ENCODE data around the gene SETD1B.
A peak's percentile ranks its signal among the peaks of the same experiment; 100 is the strongest.

SETD1B gene

DNA sequence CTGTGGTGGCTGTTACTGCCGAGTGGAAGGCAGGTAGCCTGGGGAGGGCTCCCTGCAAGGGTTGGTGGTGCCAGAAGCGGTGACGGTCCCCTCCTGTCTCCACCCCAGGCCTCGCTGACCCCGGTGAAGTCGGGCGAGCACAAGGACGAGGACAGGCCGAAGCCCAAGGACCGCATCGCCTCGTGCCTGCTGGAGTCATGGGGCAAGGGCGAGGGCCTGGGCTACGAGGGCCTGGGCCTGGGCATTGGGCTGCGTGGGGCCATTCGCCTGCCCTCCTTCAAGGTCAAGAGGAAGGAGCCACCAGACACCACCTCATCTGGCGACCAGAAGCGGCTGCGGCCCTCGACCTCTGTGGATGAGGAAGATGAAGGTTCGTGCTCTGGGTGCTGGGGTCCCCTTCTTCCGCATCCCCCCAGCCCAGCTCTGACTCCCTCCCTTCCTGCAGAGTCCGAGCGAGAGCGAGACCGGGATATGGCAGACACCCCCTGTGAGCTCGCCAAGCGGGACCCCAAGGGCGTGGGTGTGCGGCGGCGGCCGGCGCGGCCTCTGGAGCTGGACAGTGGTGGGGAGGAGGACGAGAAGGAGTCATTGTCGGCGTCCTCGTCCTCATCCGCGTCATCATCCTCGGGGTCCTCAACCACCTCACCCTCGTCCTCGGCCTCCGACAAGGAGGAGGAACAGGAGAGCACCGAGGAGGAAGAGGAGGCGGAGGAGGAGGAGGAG is 13.3 kb downstream of the SETD1B start:
- H3K4me3 Mint-ChIP-seq = no peak overlapping the region

DNA sequence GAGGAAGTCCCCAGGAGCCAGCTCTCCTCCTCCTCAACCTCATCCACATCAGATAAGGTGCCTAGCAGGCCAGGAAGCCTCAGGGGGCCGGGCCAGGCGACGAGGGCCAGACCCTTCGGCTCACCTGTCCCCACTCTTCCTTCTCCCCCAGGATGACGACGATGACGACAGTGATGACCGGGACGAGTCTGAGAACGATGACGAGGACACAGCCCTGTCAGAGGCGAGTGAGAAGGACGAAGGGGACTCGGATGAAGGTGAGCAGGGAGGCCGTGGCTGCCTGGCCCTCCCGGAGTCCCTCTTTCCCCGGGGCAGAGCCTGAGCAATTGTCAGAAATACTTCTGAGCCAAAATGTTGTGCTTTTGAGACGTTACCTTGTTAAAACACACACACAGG is 13.8 kb downstream of the SETD1B start:
- DNase-seq = no peak
- no peak overlapping the region for H3K4me3 Mint-ChIP-seq
- H3K36me3 Mint-ChIP-seq (ENCODE audit: low read depth) = peaks cover 89% of the 10 kb centered on the region
- H3K27ac Mint-ChIP-seq = peak overlapping the region; percentile 50
- H3K27me3 Mint-ChIP-seq = no peaks in the 10 kb centered on the region
- no peaks in the 10 kb centered on the region for H3K9me3 Mint-ChIP-seq
- peaks cover 19% of the 10 kb centered on the region for H3K4me1 Mint-ChIP-seq (ENCODE audit: low read depth)

More for the DNA sequence above, 13.3 kb downstream of the SETD1B start:
- Mint-ChIP-seq H3K36me3 (ENCODE audit: low read depth) (peaks cover 89% of the 10 kb centered on the region), H3K9me3 (no peaks in the 10 kb centered on the region), H3K27me3 (no peaks in the 10 kb centered on the region), H3K27ac (peak overlapping the region; percentile 2), H3K4me1 (ENCODE audit: low read depth) (peaks cover 24% of the 10 kb centered on the region)
- DNase-seq = no peak

- H3K27me3 Mint-ChIP-seq = no peaks in the 10 kb centered on the region
- no peak overlapping the region for H3K4me3 Mint-ChIP-seq
- H3K9me3 Mint-ChIP-seq = no peaks in the 10 kb centered on the region
- DNase-seq = no peak
- peak overlapping the region; percentile 31 for H3K27ac Mint-ChIP-seq
- H3K36me3 Mint-ChIP-seq (ENCODE audit: low read depth) = peaks cover 86% of the 10 kb centered on the region
- peaks cover 5% of the 10 kb centered on the region for H3K4me1 Mint-ChIP-seq (ENCODE audit: low read depth)
These were observed 15.6 kb downstream of the SETD1B start for GRCh38 chr12:121819212-121819949.

GRCh38 chr12:121820056-121820455 is 16.2 kb downstream of the SETD1B start:
- peaks cover 3% of the 10 kb centered on the region for H3K4me1 Mint-ChIP-seq (ENCODE audit: low read depth)
- no peak overlapping the region for H3K27ac Mint-ChIP-seq
- DNase-seq = no peak
- peaks cover 86% of the 10 kb centered on the region for H3K36me3 Mint-ChIP-seq (ENCODE audit: low read depth)
- H3K27me3 Mint-ChIP-seq = no peaks in the 10 kb centered on the region
- H3K4me3 Mint-ChIP-seq = no peak overlapping the region
- no peaks in the 10 kb centered on the region for H3K9me3 Mint-ChIP-seq

DNA sequence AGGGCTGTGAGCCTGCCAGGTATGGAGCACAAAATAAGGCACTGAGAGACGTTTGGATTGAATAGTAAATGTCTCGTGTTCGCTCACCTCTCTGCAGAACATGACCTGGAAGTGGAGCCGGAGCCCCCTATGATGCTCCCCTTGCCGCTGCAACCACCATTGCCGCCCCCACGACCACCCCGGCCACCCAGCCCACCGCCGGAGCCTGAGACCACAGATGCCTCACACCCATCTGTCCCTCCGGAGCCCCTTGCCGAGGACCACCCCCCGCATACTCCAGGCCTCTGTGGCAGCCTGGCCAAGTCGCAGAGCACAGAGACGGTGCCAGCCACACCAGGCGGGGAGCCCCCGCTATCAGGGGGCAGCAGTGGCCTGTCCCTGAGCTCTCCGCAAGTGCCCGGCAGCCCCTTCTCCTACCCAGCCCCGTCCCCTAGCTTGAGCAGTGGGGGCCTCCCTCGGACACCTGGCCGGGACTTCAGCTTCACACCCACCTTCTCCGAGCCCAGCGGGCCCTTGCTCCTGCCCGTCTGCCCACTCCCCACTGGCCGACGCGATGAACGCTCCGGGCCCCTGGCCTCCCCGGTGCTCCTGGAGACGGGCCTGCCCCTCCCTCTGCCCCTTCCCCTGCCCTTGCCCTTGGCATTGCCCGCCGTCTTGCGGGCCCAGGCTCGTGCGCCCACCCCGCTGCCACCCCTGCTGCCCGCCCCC is 18.7 kb downstream of the SETD1B start:
- Mint-ChIP-seq H3K4me3 (no peak overlapping the region), H3K4me1 (ENCODE audit: low read depth) (no peaks in the 10 kb centered on the region), H3K9me3 (no peaks in the 10 kb centered on the region), H3K36me3 (ENCODE audit: low read depth) (peaks cover 84% of the 10 kb centered on the region), H3K27me3 (no peaks in the 10 kb centered on the region), H3K27ac (no peak overlapping the region)
- DNase-seq = no peak

DNA sequence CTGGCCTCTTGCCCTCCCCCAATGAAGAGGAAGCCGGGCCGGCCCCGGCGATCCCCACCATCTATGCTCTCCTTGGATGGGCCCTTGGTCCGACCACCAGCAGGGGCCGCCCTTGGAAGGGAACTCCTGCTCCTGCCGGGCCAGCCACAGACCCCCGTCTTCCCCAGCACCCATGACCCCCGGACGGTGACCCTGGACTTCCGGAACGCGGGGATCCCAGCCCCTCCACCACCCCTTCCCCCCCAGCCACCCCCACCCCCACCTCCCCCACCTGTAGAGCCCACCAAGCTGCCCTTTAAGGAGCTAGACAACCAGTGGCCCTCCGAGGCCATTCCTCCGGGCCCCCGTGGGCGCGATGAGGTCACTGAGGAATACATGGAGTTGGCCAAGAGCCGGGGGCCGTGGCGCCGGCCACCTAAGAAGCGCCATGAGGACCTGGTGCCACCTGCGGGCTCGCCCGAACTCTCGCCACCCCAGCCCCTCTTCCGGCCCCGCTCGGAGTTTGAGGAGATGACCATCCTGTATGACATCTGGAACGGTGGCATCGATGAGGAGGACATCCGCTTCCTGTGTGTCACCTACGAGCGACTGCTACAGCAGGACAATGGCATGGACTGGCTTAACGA is 19.4 kb downstream of the SETD1B start:
- Mint-ChIP-seq H3K27ac (no peak overlapping the region), H3K36me3 (ENCODE audit: low read depth) (peaks cover 83% of the 10 kb centered on the region), H3K9me3 (no peaks in the 10 kb centered on the region), H3K4me1 (ENCODE audit: low read depth) (no peaks in the 10 kb centered on the region), H3K4me3 (no peak overlapping the region), H3K27me3 (no peaks in the 10 kb centered on the region)
- no peak for DNase-seq

DNA sequence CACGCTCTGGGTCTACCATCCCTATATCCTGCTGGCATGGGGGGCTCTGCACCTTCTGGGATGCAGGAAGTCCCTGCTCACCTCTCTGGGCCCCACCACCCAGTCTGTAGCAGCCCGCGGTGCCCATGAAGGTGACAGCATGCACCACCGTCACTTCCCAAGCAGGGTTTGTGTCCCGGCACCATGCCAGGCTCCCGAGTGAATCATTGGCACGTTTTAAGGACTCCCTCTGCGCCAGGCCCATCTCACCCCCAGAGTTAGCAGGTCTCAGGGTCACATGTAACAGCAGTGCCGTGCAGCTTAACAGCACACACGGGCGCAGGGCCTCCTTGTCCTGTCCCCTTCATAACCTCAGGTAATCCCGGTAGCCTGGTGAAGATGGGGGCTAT is 19.9 kb downstream of the SETD1B start:
- H3K27me3 Mint-ChIP-seq = no peaks in the 10 kb centered on the region
- no peaks in the 10 kb centered on the region for H3K4me1 Mint-ChIP-seq (ENCODE audit: low read depth)
- H3K4me3 Mint-ChIP-seq = no peak overlapping the region
- no peaks in the 10 kb centered on the region for H3K9me3 Mint-ChIP-seq
- peaks cover 86% of the 10 kb centered on the region for H3K36me3 Mint-ChIP-seq (ENCODE audit: low read depth)
- no peak overlapping the region for H3K27ac Mint-ChIP-seq
- DNase-seq = no peak

GRCh38 chr12:121825041-121825523 is 21.3 kb downstream of the SETD1B start:
- peaks cover 84% of the 10 kb centered on the region for H3K36me3 Mint-ChIP-seq (ENCODE audit: low read depth)

DNA sequence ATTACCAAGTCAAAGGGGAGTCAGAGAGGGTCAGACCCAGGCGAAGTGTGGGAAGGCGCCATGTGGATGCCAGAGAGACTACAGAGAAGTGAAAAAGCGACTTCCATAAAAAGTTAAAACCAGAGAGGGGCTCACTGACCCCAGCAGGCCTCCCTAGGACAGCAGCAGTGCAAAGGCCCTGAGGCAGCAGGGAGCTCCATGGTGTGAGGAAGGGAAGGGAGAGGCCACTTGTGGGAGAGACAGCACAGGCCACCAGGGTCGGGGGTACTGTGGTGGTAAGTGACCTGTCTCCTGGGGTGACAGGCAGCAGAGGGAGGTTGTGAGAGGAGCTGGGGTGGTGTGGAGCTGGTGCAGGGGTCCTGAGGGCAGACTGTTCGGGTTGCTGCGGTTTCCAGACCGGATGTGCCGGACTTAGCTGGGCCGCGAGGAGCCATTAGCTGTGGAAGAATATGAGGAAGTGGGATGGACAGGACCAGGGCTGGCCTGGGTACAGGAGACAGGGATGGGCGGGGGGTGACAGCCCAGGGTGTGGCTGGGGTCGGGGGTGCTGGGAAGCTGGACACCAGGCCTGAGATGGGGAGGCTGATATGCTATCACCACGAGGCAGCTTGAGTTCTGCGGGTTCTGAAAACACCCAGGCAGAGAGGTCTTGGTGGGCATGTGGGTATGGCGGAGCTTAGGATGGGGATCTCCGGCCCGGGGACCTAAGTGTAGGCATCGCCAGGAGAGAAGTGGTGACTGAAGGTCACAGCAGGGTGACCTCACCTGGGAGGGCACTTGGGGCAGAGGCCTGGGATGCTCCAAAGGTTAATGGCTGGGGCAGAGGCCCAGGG is 22.7 kb downstream of the SETD1B start:
- no peak for DNase-seq
- Mint-ChIP-seq H3K36me3 (ENCODE audit: low read depth) (peaks cover 85% of the 10 kb centered on the region), H3K9me3 (no peaks in the 10 kb centered on the region), H3K4me1 (ENCODE audit: low read depth) (no peaks in the 10 kb centered on the region), H3K27ac (peak overlapping the region; percentile 47), H3K4me3 (no peak overlapping the region), H3K27me3 (no peaks in the 10 kb centered on the region)

More at GRCh38 chr12:121825041-121825523, 21.3 kb downstream of the SETD1B start:
- Mint-ChIP-seq H3K27ac (peak overlapping the region; percentile 52), H3K27me3 (no peaks in the 10 kb centered on the region), H3K4me1 (ENCODE audit: low read depth) (no peaks in the 10 kb centered on the region), H3K9me3 (no peaks in the 10 kb centered on the region), H3K4me3 (no peak overlapping the region)
- no peak for DNase-seq

- Mint-ChIP-seq H3K36me3 (ENCODE audit: low read depth) (peaks cover 86% of the 10 kb centered on the region), H3K4me3 (no peak overlapping the region), H3K9me3 (no peaks in the 10 kb centered on the region), H3K27me3 (no peaks in the 10 kb centered on the region), H3K27ac (peak overlapping the region; percentile 47), H3K4me1 (ENCODE audit: low read depth) (peaks cover 8% of the 10 kb centered on the region)
- DNase-seq = no peak
These were observed 23.7 kb downstream of the SETD1B start for GRCh38 chr12:121827351-121828099.

GRCh38 chr12:121828306-121828705 is 24.5 kb downstream of the SETD1B start:
- H3K36me3 Mint-ChIP-seq (ENCODE audit: low read depth) = peaks cover 87% of the 10 kb centered on the region
- H3K4me3 Mint-ChIP-seq = no peak overlapping the region
- peak overlapping the region; percentile 49 for H3K27ac Mint-ChIP-seq
- no peak for DNase-seq
- H3K9me3 Mint-ChIP-seq = no peaks in the 10 kb centered on the region
- no peaks in the 10 kb centered on the region for H3K27me3 Mint-ChIP-seq
- peaks cover 16% of the 10 kb centered on the region for H3K4me1 Mint-ChIP-seq (ENCODE audit: low read depth)

DNA sequence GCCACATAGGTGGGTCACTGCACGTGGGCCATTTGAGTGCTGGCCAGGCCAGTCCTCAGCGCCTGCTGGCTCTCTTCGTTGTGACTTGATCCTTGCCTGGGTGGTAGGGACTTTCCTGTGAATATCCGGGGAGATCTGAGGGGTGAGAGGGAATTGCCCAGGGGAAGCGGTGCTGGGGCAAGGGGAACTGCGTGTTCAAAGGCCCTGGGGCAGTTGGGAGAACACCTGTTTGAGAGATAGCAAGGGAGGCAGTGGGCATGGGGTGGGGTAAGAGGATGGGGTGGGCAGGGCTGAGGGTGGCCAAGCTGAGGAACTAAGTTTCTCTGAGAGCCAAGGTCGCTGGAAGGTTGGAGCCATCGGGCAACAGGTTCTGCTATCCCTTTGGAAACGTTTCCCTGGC is 25.0 kb downstream of the SETD1B start:
- no peaks in the 10 kb centered on the region for H3K9me3 Mint-ChIP-seq
- H3K4me1 Mint-ChIP-seq (ENCODE audit: low read depth) = peaks cover 17% of the 10 kb centered on the region
- DNase-seq = no peak
- H3K36me3 Mint-ChIP-seq (ENCODE audit: low read depth) = peaks cover 82% of the 10 kb centered on the region
- H3K4me3 Mint-ChIP-seq = no peak overlapping the region
- peak overlapping the region; percentile 49 for H3K27ac Mint-ChIP-seq
- H3K27me3 Mint-ChIP-seq = no peaks in the 10 kb centered on the region

DNA sequence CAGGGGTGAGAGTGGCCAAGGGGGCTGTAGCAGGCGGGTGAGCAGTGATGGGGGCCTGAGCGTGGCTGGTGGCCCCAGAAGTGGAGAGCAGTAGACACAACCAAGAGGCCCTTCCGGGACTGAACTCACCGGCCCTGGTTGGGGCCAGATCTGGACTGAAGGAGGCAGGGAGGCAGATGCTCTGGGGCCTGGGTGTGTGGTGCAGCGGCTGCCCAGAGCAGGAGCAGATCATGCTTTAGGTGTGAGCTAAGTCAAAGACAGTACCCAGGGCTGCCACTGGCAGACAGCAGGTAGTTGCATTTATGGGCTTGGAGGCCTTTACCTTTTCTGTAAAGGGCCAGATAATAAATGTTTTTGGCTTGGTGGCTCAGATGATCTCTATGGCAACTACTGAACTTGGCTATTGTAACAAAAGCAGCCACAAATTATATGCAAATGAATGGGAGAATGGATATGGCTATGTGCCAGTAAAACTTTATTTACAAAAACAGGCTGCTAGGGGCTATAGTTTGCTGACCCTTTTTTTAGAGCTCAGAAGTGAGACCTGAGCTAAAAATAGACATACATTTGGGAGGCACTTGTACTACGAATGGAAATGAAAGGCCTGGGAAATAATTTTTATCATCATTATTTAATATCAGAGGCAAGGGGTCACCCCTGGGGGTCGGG is 25.6 kb downstream of the SETD1B start:
- Mint-ChIP-seq H3K4me1 (ENCODE audit: low read depth) (peaks cover 17% of the 10 kb centered on the region), H3K4me3 (no peak overlapping the region), H3K27ac (peak overlapping the region; percentile 49), H3K9me3 (no peaks in the 10 kb centered on the region), H3K27me3 (no peaks in the 10 kb centered on the region), H3K36me3 (ENCODE audit: low read depth) (peaks cover 77% of the 10 kb centered on the region)
- no peak for DNase-seq
